Tibial nerve (tissue), 4 donors: Measurements from ENCODE around the gene CDYL.

Source experiments
- CTCF ChIP-seq, 5 experiments: fragments of 200-600 bp in 3 of 5; fragments of 450-650 bp in 2 of 5; sonication (generic) in 3 of 5; IDR thresholded peaks; one replicate each; pipeline ENCODE4 v1.5.1; 2016 to 2019; ENCODE audit warnings: antibody characterized with exemption in 5 of 5, mild to moderate bottlenecking in 3 of 5, moderate library complexity in 2 of 5
- EP300 ChIP-seq, 2 donors: sonication (generic); formaldehyde crosslinking; IDR thresholded peaks; one replicate each; pipeline ENCODE4 v1.6.1; 2017; ENCODE audit warnings: antibody characterized with exemption in 2 of 2, mild to moderate bottlenecking in 1 of 2
- POLR2A ChIP-seq, 2 donors: fragments of 450-650 bp; IDR thresholded peaks; one replicate each; pipeline ENCODE4 v1.6.1; 2017; ENCODE audit warnings: antibody characterized with exemption in 2 of 2, mild to moderate bottlenecking in 2 of 2, moderate library complexity in 2 of 2

- TF ChIP-seq CTCF (IDR thresholded peaks at IDR 0.05): no peak
- TF ChIP-seq EP300 (IDR thresholded peaks at IDR 0.05): no peak
- no peak for TF ChIP-seq POLR2A (IDR thresholded peaks at IDR 0.05)
These were observed 171.5 kb downstream of the CDYL start for GRCh38 chr6:4947716-4948115.
